ENCODE results near the gene GNAS-AS1.

The GNAS-AS1 gene

GRCh38 chr20:58774667-58775263, 75.9 kb downstream of the GNAS-AS1 start:
- no peak for DNase-seq

- no peak for DNase-seq
Observed at GRCh38 chr20:58774214-58774613, 76.5 kb downstream of the GNAS-AS1 start.

- no peak for DNase-seq
Observed at GRCh38 chr20:58772786-58773185, 77.9 kb downstream of the GNAS-AS1 start.
